B cell (primary cell): Measurements from ENCODE around the gene COL1A1.

Experiments
- EZH2 ChIP-seq: IDR thresholded peaks from 2 replicates; pipeline ENCODE4 v1.6.1; 2012; ENCODE audit warnings: borderline replicate concordance, low read depth, mild to moderate bottlenecking, moderate library complexity, low read length; ENCODE audit not compliant: insufficient read depth, poor library complexity, severe bottlenecking
- TF ChIP-seq, protein P1 (sequence below): fragments of 200-600 bp; IDR thresholded peaks from one replicate; pipeline ENCODE4 v1.8.0; 2022; ENCODE audit warnings: antibody characterized with exemption, mild to moderate bottlenecking

DNA sequence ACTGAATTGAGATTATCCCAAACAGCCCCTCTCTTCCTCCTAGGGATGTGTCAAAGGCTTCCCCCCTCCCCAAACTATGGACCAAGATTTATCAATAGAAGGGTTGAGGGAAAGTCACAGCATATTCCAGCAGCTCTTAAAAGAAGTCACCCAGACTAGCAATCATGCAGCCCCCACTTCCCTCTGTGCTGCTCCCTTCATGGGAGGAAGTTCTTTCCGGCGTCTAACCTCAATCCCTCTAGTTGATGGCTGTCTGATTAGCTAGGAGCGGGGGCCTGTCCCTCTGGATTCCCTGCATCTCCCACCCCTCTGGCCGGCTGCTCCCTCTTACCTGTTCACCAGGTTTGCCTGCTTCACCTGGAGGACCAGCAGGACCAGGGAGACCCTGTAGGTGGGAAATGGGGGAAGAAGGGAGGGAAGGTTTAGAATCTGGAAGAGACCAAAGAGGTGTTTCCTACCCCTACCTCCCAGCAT is 9.2 kb downstream of the COL1A1 start:
- TF ChIP-seq, protein P1, sequence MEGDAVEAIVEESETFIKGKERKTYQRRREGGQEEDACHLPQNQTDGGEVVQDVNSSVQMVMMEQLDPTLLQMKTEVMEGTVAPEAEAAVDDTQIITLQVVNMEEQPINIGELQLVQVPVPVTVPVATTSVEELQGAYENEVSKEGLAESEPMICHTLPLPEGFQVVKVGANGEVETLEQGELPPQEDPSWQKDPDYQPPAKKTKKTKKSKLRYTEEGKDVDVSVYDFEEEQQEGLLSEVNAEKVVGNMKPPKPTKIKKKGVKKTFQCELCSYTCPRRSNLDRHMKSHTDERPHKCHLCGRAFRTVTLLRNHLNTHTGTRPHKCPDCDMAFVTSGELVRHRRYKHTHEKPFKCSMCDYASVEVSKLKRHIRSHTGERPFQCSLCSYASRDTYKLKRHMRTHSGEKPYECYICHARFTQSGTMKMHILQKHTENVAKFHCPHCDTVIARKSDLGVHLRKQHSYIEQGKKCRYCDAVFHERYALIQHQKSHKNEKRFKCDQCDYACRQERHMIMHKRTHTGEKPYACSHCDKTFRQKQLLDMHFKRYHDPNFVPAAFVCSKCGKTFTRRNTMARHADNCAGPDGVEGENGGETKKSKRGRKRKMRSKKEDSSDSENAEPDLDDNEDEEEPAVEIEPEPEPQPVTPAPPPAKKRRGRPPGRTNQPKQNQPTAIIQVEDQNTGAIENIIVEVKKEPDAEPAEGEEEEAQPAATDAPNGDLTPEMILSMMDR: no peak
- TF ChIP-seq EZH2: no peak
